Superior temporal gyrus (tissue), 1 donor: ENCODE results near the gene TTC7B.

Experiments
- DNase-seq: peaks from one replicate; pipeline ENCODE4 v3.0.0-alpha.2; 2016; ENCODE audit errors: extremely low spot score

Gene TTC7B

DNA sequence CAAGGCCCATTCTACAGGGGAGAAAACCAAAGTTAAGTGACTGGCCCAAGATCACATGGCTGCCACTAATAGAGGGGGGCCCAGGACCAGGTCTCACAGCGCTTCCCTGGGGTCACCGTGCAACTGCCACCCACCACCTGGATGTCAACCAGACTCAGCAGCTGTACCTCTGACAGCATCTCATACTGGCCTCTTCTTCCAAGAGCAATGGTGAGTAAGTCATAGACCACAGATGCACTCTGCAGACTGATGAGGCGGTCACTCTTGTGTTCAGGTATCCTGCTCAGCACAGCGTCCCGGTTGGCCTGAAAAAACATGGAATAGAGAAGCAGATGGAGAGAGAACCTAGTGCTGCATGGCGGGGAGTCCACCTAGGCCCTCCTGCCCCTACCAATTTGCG, 139.9 kb downstream of the TTC7B start:
- DNase-seq, result no peak

GRCh38 chr14:90675399-90675798, 140.8 kb downstream of the TTC7B start:
- DNase-seq, result no peak

- no peak for DNase-seq
Measured at GRCh38 chr14:90674716-90675115, 141.5 kb downstream of the TTC7B start.

GRCh38 chr14:90674043-90674670, 142.1 kb downstream of the TTC7B start:
- DNase-seq, result no peak

DNA sequence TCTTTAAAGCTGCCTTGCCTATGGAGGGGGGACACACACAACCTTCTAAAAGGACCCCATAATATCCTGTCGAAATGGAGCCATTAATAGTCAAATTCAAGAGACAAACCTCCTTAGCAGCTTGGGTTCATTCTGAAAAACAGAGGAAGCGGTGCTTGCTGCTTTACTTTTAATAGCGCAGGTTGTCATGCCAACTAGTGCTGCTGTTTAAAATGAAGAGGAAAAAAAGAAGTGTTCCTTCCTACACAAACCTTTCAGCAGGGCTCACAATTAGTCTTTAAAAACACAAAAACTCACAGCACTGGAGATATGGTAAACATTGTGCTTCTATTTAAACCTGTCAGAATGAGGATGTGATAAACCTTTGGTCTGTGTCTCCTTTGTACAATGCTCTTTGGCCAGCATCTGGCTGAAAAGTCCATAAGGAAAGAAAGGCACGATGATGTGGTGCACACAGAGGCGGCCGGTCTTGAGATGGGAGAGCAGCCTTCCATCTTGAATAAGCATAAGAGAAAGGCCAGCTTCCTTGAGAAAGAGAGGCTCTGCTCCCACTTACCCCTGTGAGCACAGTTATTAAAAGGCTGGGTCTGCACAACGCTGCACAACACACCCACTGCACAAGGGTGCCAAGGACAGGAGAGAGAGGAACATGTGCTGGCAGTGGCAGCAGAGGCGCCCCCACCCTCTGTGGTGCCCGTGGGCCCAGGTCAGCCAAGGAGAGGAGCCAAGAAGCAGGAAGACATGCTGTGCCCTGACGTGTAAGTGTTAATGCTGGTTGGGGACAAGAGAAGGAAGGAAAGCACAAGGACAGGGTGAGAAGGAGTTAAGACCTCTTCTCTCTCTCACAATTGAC, 144.6 kb downstream of the TTC7B start:
- peak; percentile 71 for DNase-seq

DNA sequence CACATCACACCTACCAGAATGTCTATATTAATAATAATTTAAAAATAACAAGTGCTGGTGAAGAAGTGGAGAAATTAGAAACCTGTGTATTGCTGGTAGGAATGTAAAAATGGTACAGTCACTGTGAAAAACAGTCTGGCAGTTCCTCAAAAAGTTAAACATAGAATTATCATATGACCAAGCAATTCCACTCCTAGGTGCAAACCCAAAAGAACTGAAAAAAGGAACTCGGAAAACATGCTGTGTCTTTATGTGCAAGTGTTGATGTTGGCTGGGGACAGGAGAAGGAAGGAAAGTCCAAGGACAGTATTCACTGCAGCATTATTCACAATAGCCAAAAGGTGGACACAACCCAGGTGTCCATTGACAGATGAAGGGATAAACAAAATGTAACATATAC, 146.5 kb downstream of the TTC7B start:
- DNase-seq, result no peak

DNA sequence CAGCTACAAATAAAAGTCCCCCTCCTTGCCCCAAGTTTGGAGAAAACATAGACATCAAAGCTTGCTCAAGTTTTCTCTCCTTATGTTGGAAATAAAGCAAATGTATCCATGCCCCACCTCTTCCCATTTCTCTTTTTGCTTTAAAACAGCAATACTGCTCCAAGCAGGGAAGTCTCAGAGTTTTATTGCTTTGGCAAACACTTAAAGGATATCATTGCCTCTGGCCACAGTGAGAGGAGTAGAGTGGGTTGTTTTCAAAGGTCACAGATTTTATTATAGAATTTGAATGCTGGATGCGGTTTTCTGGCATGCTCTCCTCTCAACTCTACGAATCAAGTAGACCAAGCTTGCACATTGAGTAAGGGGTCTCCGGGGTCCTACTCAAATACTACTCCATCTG, 149.7 kb downstream of the TTC7B start:
- DNase-seq, result no peak

- no peak for DNase-seq
Measured at GRCh38 chr14:90665321-90666000, 150.8 kb downstream of the TTC7B start.

DNA sequence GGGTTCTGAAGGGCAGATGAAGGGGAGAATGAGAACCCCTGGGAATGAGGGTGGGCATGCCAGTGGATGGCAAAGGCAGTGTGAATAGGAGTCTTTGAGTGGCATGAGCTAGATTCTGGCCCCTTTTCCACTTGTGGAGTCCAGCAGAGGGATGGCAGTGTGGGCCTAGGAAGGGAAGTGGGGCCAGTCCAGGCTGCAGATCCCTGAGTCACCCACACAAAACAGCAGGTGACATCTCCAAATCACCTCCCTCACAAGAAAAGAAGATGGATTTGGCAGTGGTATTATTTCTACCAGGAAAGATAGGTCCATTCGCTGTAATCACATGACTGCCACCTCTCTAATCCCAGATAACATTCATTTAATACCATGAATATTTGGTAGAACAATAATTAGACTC, 151.3 kb downstream of the TTC7B start:
- no peak for DNase-seq

DNA sequence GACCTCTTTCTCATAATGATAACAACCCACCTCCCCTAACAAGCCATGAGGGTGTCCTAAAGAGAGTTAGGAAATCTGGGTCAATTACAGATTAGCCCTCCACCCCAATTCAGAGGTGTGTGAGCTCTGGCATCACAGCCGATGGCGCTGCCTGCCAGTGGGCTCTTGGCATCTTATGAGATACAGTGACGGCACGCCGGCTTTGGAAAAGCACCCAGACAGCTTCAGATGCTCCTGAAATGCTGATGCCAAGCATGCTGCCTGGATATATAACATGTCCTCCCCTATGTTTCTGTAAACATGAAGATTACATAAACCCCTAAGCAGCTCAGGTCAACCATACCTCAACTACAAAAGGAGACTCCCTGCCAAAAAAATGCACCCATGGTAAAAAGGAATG, 152.6 kb downstream of the TTC7B start:
- DNase-seq, result no peak

DNA sequence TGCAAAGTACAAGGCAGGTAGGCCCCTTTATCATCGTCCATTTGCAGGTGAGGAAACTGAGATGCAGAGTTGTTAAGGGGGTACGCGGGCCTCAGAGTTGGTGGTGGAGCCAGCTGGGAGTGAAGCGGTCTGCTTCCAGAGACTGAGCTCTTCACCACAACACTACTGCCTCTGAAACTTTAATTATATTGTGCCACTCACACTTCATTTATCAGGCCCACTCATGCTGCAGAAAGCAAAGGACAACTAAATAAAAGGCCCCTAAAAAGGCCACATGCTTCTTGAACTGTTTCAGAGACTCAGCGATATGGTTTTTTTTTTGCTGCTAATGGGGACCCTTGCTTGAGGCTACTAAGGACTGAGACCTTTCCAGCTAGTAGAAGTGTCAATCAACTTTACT, 153.1 kb downstream of the TTC7B start:
- DNase-seq, result no peak

GRCh38 chr14:90661866-90662265, 154.4 kb downstream of the TTC7B start:
- DNase-seq, result no peak

- DNase-seq, result peak; percentile 52
Measured at GRCh38 chr14:90660865-90661570, 155.2 kb downstream of the TTC7B start.

- DNase-seq, result no peak
Measured at GRCh38 chr14:90659156-90659555, 157.1 kb downstream of the TTC7B start.

DNA sequence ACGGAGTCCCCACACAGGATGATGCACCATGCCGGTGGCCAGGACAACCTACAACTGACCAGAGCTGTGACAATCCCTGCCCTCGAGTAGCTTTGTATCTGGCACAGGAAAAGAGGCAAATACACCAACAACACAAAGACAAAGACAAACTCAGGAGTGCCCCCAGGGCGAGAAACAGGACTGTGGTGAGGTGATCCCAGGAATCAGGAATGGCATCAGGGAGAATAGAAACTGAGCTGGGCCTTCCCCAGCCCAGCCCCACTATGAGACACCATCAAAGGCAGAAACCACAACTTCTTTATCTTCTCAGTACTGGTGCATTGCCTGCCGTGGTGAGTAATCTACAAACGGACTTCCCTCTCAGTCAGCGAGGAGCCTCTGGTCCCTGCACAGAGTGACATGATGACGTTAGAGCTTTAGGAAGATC, 157.7 kb downstream of the TTC7B start:
- DNase-seq, result no peak

DNA sequence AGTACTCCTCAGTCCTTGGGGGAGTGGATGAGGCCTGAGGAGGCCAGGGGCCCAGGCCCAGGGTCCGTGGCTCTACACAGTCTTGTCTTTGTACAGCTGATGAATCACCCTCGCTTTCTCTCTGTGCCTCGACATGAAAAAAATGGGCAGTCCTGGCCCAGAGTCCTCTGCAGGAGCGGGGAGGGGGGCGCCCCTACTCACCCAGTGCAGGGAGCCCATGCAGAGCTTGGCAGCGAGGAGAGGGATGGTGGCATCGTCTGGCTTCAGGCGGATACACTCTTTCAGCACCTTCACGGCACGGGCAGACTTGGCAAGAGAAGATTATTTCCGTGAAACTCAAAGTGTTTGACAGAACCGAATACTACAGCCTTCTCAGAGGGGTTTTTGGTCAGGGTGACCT, 159.3 kb downstream of the TTC7B start:
- peak; percentile 69 for DNase-seq

DNA sequence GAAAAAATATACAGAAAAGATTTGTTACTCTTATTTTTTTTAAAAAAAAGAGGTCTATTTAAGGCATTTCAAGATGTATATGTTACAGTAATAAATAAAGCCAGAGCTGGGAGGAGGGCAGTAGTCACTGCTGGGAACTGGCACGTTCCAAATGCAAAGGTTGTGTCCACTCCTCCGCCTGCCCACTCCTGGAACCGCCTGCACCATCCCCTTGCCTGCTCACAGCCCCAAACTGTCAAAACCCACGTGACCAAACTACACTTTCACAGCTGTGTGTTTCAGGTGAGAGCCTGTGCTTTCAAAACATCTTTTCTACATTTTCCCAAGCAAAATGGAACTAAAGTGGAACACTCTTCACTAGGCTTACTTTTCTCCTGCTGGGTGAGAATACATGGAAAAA, 160.4 kb downstream of the TTC7B start:
- no peak for DNase-seq

DNA sequence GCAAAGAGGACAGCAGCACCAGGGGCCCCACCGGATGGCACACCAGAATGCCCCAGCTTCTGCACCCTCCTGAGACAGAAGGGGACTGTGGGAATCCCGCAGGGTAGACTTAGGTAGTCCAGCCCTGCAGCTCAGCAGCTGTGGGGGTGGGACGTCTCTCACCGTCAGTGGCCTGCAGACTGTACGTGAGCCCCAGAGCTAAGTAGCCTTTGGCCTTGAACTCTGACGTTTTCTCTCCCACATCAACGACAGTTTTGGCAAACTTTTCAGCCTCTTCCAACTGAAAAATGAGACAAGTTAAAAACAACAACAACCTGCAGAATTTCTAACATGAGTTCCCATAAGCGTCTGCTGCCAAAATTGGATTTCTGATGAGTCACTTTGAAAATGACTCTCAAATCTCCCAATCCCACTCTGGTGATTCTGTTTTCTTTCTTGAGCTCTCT, 161.4 kb downstream of the TTC7B start:
- peak; percentile 62 for DNase-seq

DNA sequence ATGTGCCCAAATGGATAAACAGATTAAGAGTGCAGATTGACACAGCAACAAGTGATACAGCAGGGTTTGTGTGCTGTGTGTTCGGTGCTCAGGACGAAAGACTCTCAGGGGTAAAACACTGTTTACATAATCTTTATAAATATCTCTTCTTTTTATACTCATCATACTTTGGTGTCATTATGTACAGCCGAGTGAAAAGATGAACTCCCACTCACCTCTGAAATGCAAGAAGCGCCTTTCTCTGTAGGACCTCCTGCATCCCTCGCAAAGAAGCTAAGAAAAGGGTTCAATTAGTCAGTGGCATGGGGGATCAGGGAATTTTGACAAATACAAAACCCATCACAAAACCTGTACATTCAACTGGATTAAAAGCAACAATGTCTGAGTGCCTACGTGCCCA, 163.6 kb downstream of the TTC7B start:
- DNase-seq, result no peak

- DNase-seq, result no peak
Measured at GRCh38 chr14:90651976-90652560, 164.2 kb downstream of the TTC7B start.

DNA sequence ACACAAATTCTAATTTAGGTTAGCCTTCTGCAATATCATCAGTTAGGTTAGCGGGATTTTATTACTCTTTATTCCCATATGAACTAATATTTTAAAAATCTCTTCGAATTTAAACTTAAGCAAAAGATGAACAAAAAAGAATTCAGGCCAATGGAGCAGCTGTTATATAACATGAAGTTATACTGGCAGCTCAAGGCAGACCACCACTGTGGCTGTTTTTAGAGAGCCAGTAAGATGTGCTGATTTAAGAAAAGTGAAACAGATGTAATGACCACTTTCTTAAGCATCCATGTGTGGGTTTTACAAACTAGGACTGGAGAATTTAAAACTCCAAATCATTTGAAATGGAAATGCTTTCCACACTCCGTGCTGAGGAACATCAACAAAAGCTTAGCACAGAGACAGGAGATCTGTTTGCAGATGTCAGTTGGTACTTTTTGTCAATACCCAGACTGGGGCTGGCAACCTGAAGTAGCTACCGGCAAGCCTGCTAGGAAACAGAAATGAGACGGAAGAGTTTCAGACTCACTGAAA, 164.9 kb downstream of the TTC7B start:
- DNase-seq, result peak; percentile 62
